PC-9 (cell line): ENCODE results near the gene AGRN.

Experiments used
- EZH2 ChIP-seq: fragments of 200-600 bp; sonication (generic); IDR thresholded peaks from 2 replicates; pipeline ENCODE4 v1.8.0; 2017; ENCODE audit warnings: antibody characterized with exemption, low read depth
- TF ChIP-seq, protein P1 (sequence below): fragments of 200-600 bp; sonication (generic); conservative IDR thresholded peaks from 2 replicates; pipeline ENCODE4 v1.6.1; 2017; ENCODE audit warnings: mixed run types, antibody characterized with exemption, mild to moderate bottlenecking, moderate library complexity

DNA sequence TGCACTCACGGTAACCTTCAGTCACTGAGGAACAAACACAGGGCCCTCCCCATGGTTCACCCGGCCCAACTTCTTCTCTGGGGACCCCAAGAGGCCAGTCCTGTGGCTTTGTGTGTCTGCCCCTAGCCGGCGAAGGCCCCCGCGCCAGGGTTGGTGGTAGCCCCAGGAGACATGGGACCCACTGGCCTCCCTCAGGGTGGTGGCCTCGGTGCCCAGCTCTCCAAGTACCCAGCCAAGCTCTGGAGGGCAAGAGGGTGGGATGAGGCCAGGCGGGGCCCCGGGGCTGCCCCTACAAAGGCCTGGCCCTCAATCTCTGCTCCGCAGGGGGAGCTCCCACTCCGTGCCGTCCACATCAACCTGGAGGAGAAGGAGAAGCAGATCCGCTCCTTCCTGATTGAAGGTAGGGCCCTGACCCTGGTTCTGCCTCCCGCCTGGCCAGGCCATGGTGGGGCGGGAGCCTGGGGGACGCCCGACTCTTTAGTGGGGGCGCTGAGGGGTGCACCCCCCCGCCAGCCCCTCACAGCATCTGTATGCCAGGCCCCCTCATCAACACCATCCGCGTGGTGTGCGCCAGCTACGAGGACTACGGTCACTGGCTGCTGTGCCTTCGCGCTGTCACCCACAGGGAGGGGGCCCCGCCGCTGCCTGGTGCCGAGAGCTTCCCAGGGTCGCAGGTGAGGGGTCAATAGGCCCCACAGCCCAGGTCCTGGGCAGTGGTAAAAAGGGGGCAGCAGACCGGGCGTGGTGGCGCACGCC, 48.0 kb upstream of the AGRN start:
- TF ChIP-seq, protein P1, sequence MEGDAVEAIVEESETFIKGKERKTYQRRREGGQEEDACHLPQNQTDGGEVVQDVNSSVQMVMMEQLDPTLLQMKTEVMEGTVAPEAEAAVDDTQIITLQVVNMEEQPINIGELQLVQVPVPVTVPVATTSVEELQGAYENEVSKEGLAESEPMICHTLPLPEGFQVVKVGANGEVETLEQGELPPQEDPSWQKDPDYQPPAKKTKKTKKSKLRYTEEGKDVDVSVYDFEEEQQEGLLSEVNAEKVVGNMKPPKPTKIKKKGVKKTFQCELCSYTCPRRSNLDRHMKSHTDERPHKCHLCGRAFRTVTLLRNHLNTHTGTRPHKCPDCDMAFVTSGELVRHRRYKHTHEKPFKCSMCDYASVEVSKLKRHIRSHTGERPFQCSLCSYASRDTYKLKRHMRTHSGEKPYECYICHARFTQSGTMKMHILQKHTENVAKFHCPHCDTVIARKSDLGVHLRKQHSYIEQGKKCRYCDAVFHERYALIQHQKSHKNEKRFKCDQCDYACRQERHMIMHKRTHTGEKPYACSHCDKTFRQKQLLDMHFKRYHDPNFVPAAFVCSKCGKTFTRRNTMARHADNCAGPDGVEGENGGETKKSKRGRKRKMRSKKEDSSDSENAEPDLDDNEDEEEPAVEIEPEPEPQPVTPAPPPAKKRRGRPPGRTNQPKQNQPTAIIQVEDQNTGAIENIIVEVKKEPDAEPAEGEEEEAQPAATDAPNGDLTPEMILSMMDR, result no peak
- no peak for TF ChIP-seq EZH2
